ENCODE results near the gene ANXA11. TPM values are rescaled to one million over a fixed set of nuclear protein-coding genes. Genes with fewer than 3 reads are reported as not detected.
A peak's percentile ranks its signal among the peaks of the same experiment; 100 is the strongest.

Gene ANXA11
- total RNA-seq, 5 donors from 2014 or later (not counting 1 experiment from before 2014, with no cell fraction given): 196 to 222 (median 208) TPM

DNA sequence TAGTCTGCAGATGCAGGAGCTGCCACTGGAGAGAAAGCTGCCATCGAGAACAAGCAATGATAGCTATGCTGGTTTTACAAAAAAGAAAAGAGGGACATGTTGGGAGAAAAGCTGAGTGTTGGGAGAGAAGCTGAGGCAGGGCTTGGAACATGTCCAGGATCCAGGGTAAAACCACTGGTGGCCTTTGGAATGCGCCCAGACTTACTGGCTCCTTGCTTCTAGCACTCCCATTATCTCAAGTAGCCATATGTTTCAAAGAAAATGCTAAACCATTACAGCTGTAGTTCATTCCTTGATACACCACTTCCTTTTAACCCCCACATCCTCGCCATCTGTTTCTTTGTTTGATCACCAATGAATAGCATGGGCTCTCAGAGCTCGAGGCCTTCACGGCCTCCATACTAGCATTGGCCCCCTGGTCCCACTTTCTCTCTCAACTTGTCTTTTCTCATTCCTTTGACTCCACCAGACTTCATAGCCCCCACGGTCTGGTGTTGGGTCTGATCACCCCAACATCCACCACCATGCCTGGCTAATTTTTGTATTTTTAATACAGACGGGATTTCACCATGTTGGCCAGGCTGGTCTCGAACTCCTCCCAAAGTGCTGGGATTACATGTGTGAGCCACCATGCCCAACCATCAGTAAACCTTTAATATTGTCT is 96.6 kb downstream of the ANXA11 start:
- H3K27me3 Mint-ChIP-seq: no peaks in the 10 kb centered on the region
- peaks cover 0 to 24% (median 19%) of the 10 kb centered on the region in 3 donors for H3K4me1 Mint-ChIP-seq
- H3K36me3 ChIP-seq (ENCODE audit: control insufficient read depth in 2 of 2, extremely low read depth in 1 of 2, insufficient read depth in 1 of 2, low read length in 1 of 2): no peaks in the 10 kb centered on the region
- H3K36me3 Mint-ChIP-seq: no peaks in the 10 kb centered on the region
- H3K27ac Mint-ChIP-seq: no peak overlapping the region
- H3K9me3 Mint-ChIP-seq: peaks cover 0 to 23% (median 10%) of the 10 kb centered on the region in 3 donors
- H3K27me3 ChIP-seq (replicated peaks in 1 of 2; ENCODE audit: control insufficient read depth in 2 of 2, extremely low read depth in 1 of 2, insufficient read depth in 2 of 2, low read length in 1 of 2): no peaks in the 10 kb centered on the region
- no peak for DNase-seq
- 82% methylated on average over 6 of the region's 8 CpGs for WGBS (ENCODE audit: insufficient coverage)
- H3K4me3 Mint-ChIP-seq: no peak overlapping the region
- H3K4me3 ChIP-seq (ENCODE audit: control insufficient read depth in 1 of 2, extremely low read depth in 1 of 2, low read length in 1 of 2): peak overlapping the region in 1 of 2 donors; percentile 6
- ChIA-PET POLR2A (no interaction called here), CTCF (no interaction called here)
- no peaks in the 10 kb centered on the region for H3K9me3 ChIP-seq
- no peak for ATAC-seq (replicated peaks in 1 of 4)
- H3K4me1 ChIP-seq (ENCODE audit: control insufficient read depth in 1 of 2, extremely low read depth in 1 of 2, insufficient read depth in 2 of 2, low read length in 2 of 2): peaks cover 0 to 7% of the 10 kb centered on the region in 2 experiments
- H3K27ac ChIP-seq (ENCODE audit: low read length): no peak overlapping the region

DNA sequence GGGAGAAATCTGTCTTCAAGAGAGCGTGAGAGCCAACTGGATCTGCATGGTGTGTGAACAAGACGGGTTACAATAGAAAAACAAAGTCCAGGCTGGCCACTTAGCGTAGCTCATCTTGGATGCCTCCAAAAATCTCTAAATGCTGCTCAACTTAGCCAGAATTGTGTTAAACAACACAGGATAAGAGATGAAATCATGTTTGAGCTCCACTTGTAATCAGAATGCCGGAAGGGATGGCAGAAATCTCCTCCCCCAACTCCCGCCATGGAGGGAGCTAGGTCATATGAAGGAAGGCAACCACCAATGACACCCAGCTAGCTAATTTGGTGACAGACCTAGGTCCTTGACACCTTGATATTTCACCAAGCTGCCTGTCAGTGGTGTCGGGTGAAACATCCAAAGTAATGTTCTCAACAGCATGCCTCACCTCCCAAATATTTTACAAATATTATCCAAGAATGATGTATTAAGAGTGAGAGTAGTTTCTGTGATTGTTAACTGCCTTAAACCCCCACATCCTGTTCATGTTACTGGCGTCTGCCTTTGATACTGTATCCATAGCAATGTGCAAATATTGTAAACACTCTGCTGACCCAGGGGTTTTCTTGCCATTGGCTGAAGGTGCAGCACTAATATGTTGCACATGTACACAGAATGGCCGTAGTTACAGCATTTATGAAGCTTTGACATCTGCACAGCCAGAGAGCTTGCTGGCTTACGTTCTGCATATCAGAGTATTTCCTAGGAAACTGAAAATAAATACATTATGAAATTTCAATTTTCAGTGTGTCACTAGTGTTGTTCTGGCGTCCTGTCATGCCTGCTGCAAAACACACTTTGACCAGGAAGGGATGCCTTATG is 101.0 kb downstream of the ANXA11 start:
- Mint-ChIP-seq H3K9me3 (peaks cover 0 to 17% (median 10%) of the 10 kb centered on the region in 3 donors), H3K27ac (peak overlapping the region in 1 of 2 donors; percentile 11), H3K27me3 (no peaks in the 10 kb centered on the region), H3K4me1 (peaks cover 0 to 23% (median 17%) of the 10 kb centered on the region in 3 donors), H3K36me3 (no peaks in the 10 kb centered on the region), H3K4me3 (no peak overlapping the region)
- Histone ChIP-seq H3K4me1 (ENCODE audit: control insufficient read depth in 1 of 2, extremely low read depth in 1 of 2, insufficient read depth in 2 of 2, low read length in 2 of 2) (peaks cover 0 to 4% of the 10 kb centered on the region in 2 experiments), H3K27me3 (replicated peaks in 1 of 2; ENCODE audit: control insufficient read depth in 2 of 2, extremely low read depth in 1 of 2, insufficient read depth in 2 of 2, low read length in 1 of 2) (peaks cover 0 to 3% of the 10 kb centered on the region in 2 experiments), H3K4me3 (ENCODE audit: control insufficient read depth in 1 of 2, extremely low read depth in 1 of 2, low read length in 1 of 2) (no peak overlapping the region), H3K36me3 (ENCODE audit: control insufficient read depth in 2 of 2, extremely low read depth in 1 of 2, insufficient read depth in 1 of 2, low read length in 1 of 2) (no peaks in the 10 kb centered on the region), H3K27ac (ENCODE audit: low read length) (peak overlapping the region; percentile 9), H3K9me3 (no peaks in the 10 kb centered on the region)
- 53% methylated on average over 4 of the region's 10 CpGs for WGBS (ENCODE audit: insufficient coverage)
- CTCF ChIA-PET: interaction anchor here in 1 of 2 donors (0.6 to 1.4 kb wide), 2 partner anchors 84 to 317 kb away, joined by 4 read pairs; no protein-coding TSS in a partner anchor
- peak; percentile 43 to 91 (median 64) for ATAC-seq (replicated peaks in 1 of 4)
- POLR2A ChIA-PET: interaction anchor here in 1 of 2 donors (1.2 kb wide), 1 partner anchor 26 kb away, joined by 4 read pairs; the partner anchor contains the start of gene TMEM254
- peak in 5 of 35 experiments; percentile 8 to 44 (median 18) for DNase-seq

Other genes starting within 250 kb of the ANXA11 start
- gene TMEM254, start 126.9 kb downstream of the ANXA11 start, total RNA-seq: 10 to 100 TPM in 4 of 5 donors, 1 to 10 TPM in 1; 9.6 to 16.6 (median 13.3) TPM
- not detected for gene PLAC9, start 72.8 kb downstream of the ANXA11 start, total RNA-seq
- under 1 TPM in 3 of 5 donors, not detected in 2; 0.23 to 0.33 (median 0.28) TPM for gene MAT1A, start 84.1 kb upstream of the ANXA11 start, total RNA-seq
- gene DYDC1, start 151.2 kb upstream of the ANXA11 start, total RNA-seq: not detected
- not detected for gene DYDC2, start 151.2 kb upstream of the ANXA11 start, total RNA-seq
- 1 to 10 TPM; 2.9 to 6.3 (median 5.2) TPM for gene PRXL2A, start 203.0 kb upstream of the ANXA11 start, total RNA-seq
- 100 to 1,000 TPM; 130 to 204 (median 194) TPM for gene TSPAN14, start 248.8 kb upstream of the ANXA11 start, total RNA-seq